Measurements from ENCODE around the gene SEC23B.

DNA sequence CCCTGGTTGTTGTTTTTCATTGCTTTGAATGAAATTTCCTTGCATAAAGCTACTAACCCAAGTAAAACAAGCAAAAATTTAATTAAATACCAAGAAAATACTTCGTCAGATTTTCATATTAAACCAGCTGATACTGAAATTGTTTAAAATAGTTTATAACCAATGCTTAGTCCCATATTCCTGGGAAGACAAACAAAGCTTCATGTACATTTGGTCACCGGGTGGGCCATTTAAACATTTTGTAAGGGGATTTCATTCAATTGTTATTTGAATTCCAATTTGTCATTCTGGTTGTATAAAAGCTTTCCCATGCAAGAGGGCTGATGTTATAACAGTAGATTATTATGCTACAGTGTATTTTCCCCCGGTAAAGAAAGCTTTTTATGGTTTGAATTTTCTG is 10.1 kb upstream of the SEC23B start:
- TF ChIP-seq, protein P1, sequence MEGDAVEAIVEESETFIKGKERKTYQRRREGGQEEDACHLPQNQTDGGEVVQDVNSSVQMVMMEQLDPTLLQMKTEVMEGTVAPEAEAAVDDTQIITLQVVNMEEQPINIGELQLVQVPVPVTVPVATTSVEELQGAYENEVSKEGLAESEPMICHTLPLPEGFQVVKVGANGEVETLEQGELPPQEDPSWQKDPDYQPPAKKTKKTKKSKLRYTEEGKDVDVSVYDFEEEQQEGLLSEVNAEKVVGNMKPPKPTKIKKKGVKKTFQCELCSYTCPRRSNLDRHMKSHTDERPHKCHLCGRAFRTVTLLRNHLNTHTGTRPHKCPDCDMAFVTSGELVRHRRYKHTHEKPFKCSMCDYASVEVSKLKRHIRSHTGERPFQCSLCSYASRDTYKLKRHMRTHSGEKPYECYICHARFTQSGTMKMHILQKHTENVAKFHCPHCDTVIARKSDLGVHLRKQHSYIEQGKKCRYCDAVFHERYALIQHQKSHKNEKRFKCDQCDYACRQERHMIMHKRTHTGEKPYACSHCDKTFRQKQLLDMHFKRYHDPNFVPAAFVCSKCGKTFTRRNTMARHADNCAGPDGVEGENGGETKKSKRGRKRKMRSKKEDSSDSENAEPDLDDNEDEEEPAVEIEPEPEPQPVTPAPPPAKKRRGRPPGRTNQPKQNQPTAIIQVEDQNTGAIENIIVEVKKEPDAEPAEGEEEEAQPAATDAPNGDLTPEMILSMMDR (IDR thresholded peaks at IDR 0.05): no peak
- TF ChIP-seq POLR2A (IDR thresholded peaks at IDR 0.05): no peak

All from right lobe of liver (tissue), 4 donors.